GM21360 (cell line): ENCODE results near the gene ZNF484.
"Not testable (repeated sequence)": the region's sequence is repeated elsewhere in the genome, so short reads cannot be mapped to it uniquely, and the experiment has no call there.

ENCODE experiments used
- ATAC-seq: cut with Tn5 transposase; IDR thresholded peaks from one replicate; pipeline ENCODE4 v1.9.1; 2021; ENCODE audit warnings: mild to moderate bottlenecking, moderate library complexity; ENCODE audit not compliant: unreplicated experiment

Gene ZNF484

GRCh38 chr9:92877531-92878430 lies at the start of gene ZNF484:
TSS of gene ZNF484 (minus strand) at chr9:92878038. CDS start at chr9:92875029, 3,009 bp downstream.
- ATAC-seq = peak; percentile 97

- ATAC-seq = no peak
Measured at GRCh38 chr9:92920437-92920836, 42.6 kb upstream of the ZNF484 start.

- ATAC-seq = no peak
Measured at GRCh38 chr9:92917176-92917800, 39.5 kb upstream of the ZNF484 start.

GRCh38 chr9:92911511-92912475 lies 34.0 kb upstream of the ZNF484 start:
- no peak for ATAC-seq

- not testable (repeated sequence) for ATAC-seq
Measured at GRCh38 chr9:92905137-92905536, 27.3 kb upstream of the ZNF484 start.

DNA sequence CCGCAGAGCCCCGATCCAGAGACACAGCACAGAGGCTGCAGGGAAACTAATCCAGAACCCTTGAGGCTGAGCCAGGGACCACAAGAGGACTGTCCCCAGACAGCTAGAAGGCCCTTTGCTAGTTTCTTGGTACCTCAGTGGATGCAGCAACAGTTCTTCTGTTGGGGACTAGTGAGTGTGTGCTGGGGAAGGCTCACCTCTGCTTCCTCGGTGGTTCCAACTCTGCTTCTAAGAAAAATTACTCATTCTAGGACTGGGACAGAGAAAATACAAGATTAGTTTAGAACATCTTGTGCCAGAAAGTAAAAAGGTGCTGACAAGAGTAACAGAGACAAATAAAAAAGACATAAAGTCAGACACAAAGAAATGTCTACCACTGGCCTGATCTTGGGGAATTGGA lies 19.5 kb upstream of the ZNF484 start:
- ATAC-seq = no peak

GRCh38 chr9:92895812-92896436 lies 18.1 kb upstream of the ZNF484 start:
- ATAC-seq = no peak

DNA sequence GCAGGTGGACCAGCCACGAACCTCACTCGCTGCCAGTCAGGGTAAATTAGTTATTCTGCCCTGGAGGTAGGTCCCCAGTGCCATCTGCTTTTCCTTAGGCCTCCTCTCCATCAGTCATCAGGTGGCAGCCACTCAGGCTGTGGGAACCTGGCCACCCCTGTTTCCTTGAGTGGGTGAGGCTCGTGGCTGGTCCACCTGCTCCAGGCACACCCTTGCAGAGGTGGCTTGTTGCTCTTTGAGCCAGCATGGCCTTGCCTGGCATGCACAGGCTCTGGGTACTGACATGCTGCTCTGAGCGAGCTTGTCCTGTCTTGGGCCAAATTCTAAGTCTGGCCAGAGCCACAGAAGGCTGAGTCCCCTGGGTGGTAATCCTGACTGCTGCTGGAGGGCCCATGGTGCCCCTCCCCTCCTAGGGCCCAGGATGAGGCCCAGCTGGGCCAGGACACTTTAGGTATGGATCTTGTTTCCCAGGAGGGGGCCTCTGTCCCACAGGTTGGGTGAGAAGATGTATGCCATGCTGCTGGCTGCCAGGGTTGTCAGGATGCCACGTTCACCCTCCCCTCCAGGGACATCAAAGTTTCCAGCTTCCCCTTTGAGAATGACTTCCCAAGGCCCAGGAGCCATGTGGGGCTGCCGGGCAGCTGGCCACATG lies 17.0 kb upstream of the ZNF484 start:
- ATAC-seq = no peak

DNA sequence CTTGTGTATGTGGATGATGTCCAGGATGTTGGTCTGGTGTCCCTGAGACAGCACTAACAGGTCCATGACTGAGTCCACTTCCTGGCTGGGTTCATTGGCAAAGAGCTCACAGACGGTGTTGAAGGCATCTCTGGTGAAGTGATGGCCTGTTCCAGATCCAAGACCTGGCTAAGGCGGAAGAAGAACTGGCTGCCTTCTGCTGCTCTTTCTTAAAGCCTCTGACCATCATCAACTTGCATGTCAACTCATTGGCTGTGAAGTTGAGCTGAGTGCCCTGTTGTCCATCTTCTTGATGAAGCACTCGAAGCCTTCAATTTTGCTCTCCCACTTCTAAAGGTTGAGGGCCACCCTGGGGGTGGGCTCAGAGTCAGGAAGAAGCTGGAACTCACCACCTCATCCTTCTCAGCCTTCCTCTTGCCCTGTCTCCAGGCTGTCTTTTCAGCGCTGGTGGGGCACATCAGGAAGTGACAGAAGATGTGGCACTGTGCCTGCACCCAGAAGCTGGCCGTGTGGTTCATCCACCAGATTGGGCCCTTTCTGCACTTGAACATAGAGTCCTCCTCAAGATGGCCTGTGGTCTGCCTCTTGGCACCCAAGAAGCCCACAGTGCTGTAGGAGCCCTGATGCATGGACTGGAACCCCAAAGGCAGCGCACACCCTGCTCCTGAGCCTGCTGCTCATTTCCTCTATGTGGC lies 16.2 kb upstream of the ZNF484 start:
- not testable (repeated sequence) for ATAC-seq

- not testable (repeated sequence) for ATAC-seq
Measured at GRCh38 chr9:92892276-92892675, 14.4 kb upstream of the ZNF484 start.

GRCh38 chr9:92890761-92891160 lies 12.9 kb upstream of the ZNF484 start:
- no peak for ATAC-seq

GRCh38 chr9:92887880-92888338 lies 10.1 kb upstream of the ZNF484 start:
- ATAC-seq = no peak

DNA sequence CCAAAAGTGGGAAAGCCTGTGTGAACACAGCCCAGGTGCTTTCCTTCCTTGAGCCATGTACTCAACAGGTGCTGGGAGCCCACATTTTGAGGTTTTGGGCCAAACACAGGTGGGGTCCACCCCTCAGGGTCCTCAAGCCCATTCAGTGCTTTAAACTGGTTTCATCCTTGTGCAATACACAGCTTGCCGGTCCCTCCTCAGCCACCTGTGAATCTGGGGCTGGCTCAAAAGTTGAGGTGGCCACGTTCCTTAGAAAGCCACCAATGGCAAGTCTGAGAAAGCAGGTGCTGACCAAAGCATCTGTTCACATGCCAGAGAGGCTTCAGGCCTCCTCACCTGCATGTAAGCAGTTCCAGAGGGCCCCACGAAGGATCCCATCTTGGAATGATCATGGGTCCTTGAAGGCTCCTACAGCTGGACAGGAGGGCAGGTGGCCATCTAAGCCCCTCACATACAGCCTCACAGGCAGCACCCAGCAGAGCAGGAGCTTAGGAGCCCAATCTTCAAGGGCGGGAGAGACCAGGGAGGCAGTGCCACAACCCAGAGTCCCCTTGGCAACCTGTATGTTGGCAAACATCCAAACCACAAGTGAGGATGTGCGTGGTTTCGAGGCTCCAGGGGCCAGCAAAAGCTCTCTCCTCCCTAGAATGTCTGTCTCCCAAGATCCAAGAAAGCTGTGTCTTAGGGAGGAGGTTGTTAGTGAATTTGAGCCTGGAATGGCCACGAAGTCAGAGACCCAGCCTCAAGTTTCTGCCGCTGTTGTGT lies 9.2 kb upstream of the ZNF484 start:
- not testable (repeated sequence) for ATAC-seq

DNA sequence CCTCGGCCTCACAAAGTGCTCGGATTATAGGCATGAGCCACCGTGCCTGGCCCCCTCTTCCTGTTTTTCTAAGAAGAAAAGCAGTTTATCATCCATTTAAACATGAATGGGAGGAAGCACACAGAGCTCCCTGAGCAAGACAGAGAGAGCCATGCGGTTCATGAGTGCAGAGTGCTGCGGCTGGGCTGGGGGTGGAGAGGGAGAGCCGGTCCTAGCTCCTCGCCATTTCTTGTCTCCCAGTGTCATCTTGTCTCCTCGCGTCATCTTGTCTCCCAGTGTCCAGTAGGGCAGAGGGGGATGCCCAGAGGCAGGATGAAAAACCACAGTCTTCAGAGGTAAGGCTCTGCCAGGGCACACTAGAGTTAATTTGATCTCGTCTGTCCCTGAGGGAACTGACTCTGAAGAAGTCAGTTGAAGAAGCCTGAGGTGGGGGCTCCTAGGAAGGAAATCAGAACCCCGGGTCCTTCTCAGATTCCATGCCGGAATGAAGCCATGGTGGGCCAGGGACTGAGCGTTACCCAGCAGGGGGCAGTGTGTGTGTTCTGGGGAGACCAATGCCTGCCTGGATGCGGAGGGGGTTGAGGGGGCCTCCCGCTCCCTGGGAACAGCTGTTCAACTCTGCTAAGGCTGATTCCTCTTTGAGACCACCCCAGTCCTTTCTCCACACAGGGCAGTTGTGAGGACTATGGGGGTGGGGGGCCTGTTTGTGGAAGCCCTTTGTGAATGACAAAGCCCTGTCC lies 6.0 kb upstream of the ZNF484 start:
- ATAC-seq = not testable (repeated sequence)

DNA sequence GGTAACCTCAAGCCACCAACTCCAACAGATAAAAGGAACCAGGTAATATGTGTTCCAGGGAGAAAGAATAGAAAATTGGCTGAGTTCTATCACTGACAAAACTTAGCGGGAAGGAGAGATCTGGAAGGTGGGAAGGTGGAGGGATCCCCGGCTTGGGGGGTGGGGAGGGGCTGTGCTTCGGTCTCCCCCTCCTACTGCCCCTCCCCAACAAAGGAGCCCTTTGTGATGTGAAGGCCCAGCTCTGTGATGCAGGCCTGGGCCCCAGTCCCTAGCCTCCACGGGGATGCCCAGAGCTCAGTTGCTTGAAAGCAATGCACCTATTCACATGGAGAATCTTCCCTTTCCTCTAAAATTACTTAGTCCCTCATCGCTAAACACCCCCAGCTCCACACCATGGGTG lies 4.4 kb upstream of the ZNF484 start:
- ATAC-seq = no peak

DNA sequence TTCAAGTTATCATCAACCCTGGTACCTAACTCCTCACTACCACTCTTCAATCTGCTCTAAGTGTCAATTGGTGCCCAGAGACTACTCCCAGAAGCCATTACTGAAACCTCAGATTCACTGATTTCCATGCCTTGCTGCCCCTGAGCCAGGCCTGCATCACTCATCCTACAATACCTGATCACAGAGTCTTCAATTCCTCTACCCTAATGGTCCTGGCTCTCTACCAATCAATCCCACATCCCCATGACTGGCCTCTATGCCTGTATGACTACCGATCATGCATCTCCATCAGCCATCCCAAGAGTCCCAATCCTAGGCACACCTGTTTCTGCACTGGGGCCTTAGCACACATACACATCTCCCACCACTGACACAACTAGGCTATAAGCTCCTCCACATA lies 2.5 kb downstream of the ZNF484 start:
- no peak for ATAC-seq

GRCh38 chr9:92870289-92870688 lies 7.5 kb downstream of the ZNF484 start:
- ATAC-seq = no peak

GRCh38 chr9:92866600-92866999 lies 11.2 kb downstream of the ZNF484 start:
- not testable (repeated sequence) for ATAC-seq
